CD4-positive, alpha-beta T cell treated with Interleukin-1 beta for 1 hour (primary cell): ENCODE results near the gene CHD5.

Experiments
- DNase-seq, 2 donors: peaks; one replicate each; pipeline ENCODE4 v3.0.0-alpha.2; 2020 to 2022

CHD5 gene

GRCh38 chr1:6130036-6130435 is 50.1 kb downstream of the CHD5 start:
- no peak for DNase-seq

GRCh38 chr1:6129313-6129712 is 50.8 kb downstream of the CHD5 start:
- DNase-seq = no peak

GRCh38 chr1:6128276-6129081 is 51.6 kb downstream of the CHD5 start:
- no peak for DNase-seq

- peak; percentile 76 to 78 for DNase-seq
These were observed 52.4 kb downstream of the CHD5 start for GRCh38 chr1:6127587-6128163.

- DNase-seq = no peak
These were observed 53.5 kb downstream of the CHD5 start for GRCh38 chr1:6126521-6127067.

DNA sequence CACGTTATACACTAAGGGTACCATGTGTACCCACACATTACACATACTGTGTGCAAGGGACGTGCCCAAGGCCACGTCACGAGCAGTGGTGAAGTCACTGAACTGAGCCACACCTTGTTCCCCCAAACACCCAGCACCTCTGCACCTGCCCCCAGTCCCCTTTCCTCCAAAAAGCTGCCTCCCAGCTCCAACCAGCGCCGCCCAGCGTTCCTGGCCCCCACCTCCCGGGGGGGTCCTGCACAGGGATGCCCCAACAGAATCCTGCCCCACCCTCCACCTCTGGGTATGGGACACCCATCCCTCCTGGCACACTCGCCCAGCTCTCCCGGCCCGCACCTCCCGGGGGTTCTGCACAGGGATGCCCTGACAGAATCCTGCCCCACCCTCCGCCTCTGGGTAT is 54.1 kb downstream of the CHD5 start:
- no peak for DNase-seq

GRCh38 chr1:6125366-6125765 is 54.8 kb downstream of the CHD5 start:
- no peak for DNase-seq

- DNase-seq = no peak
These were observed 55.3 kb downstream of the CHD5 start for GRCh38 chr1:6124746-6125365.

- no peak for DNase-seq
These were observed 55.8 kb downstream of the CHD5 start for GRCh38 chr1:6124341-6124740.

GRCh38 chr1:6123816-6124215 is 56.3 kb downstream of the CHD5 start:
- DNase-seq = no peak

DNA sequence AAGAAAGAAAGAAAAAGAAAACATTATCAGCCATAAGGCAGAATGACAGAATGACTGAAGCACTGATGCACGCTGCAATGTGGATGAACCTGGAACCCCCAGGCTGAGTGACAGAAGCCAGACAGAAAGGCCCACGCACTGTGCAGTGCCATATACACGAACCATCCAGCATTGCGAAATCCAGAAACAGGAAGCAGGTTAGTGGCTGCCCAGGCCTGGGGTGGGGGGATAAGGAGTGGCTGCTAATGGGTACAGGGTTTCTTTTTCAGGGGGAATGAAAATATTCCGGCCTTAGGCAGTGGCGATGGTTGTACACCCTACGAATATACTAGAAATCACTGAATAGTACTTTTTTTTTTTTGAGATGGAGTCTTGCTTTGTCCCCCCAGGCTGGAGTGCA is 57.0 kb downstream of the CHD5 start:
- peak in 1 of 2 donors; percentile 14 for DNase-seq

DNA sequence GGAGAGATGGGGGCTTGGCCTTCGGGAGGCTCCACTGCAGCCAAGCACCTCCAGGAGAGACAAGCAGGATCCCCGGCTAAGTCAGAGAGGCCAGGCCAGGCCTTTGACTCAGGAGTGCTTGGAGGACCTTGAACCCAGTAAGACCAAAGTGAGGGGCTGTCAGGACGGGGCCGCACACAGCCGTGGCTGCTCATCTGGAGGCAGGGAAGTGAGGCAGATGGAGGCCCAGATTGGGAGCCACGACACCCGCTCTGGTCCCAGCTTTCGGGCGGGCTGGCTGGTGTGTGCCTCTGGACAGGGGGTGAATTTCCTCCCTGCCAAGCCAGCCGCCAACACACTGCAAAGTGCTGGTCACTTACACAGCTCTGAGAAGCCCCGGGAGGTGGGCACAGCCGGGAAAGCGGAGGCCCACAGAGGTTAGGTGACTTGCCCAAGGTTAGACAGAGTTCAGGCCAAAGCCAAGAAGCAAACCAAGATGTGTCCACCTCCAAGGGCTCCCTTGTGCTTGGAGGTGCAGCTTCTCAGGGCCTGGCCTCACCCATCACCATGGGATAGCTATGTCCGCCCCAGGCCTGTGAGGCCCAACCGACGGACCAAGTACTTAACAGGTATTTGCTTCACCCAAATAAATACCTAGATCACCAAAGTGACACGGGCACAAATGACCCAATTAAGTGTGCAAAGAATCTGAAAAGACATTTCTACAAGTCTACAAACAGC is 58.3 kb downstream of the CHD5 start:
- no peak for DNase-seq

DNA sequence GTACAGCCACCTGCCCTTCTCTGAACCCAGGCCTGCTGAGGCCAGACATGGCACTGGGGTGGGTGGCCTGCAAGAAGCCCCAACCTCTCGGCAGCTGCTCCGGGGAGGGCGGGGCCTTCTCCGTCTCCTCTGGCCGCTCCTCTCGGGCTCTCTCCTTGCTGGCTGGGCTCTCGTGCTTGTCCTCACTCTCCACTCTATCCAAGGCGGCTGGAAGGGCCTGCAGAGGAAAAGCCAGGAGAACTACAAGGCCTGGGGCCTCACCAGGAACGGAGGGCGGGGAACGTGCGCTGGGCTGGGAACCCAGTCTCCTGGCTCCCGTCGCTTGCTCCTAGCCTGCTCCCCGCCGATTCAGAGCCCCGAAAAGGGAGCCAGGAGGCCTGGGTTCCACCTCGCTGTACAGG is 59.1 kb downstream of the CHD5 start:
- no peak for DNase-seq

DNA sequence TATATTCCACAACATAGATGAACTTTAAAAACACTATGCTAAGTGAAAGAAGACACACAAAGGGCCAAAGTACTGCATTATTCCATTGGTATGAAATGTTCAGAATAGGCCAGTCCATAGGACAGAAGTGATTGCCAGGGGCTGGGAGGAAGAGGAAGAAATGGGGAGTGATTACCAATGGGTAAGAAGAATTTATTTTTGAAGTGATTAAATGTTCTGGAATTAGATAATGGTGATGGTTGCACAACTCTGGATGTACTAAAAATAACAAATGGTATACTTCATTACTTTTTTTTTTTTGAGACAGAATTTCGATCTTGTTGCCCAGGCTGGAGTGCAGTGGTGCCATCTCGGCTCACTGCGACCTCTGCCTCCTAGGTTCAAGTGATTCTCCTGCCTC is 61.7 kb downstream of the CHD5 start:
- DNase-seq = no peak

GRCh38 chr1:6117624-6118023 is 62.5 kb downstream of the CHD5 start:
- no peak for DNase-seq

- no peak for DNase-seq
These were observed 63.1 kb downstream of the CHD5 start for GRCh38 chr1:6117064-6117463.

DNA sequence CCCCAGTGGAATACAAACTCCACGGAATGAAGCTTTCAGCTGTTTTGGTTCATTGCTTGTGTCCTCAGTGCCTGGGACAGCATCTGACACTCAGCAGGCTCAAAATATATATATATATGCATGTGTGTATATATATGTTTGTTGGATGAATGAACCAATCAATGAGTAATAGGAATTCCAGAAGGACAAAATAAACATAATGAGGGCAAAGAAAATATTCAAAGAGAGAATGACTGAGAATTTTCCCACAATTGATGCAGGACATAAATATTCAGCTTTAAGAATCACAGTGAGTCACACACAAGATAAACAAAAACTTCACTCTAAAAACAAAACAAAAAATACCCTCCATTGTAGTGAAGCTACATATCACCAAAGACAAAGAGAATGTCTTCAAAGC is 64.0 kb downstream of the CHD5 start:
- no peak for DNase-seq

GRCh38 chr1:6113745-6114144 is 66.4 kb downstream of the CHD5 start:
- no peak for DNase-seq

DNA sequence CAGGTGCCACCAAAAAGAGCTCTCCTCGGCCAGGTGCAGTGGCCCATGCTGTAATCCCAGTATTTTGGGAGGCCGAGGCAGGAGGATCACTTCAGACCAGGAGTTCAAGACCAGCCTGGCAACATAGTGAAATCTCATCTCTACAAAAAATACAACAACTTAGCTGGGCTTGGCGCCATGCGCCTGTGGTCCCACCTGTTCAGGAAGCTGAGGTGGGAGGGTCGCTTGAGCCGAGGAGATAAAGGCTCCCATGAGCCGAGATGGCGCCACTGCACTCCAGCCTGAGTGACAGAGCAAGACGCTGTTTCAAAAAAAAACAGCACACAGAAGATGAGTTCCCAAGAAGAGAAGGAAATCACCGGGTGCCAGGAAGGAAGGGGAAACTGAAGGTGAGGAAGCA is 67.0 kb downstream of the CHD5 start:
- DNase-seq = no peak

GRCh38 chr1:6112690-6113005 is 67.5 kb downstream of the CHD5 start:
- DNase-seq = no peak

- no peak for DNase-seq
These were observed 68.0 kb downstream of the CHD5 start for GRCh38 chr1:6111991-6112689.

- no peak for DNase-seq
These were observed 68.5 kb downstream of the CHD5 start for GRCh38 chr1:6111571-6111970.

DNA sequence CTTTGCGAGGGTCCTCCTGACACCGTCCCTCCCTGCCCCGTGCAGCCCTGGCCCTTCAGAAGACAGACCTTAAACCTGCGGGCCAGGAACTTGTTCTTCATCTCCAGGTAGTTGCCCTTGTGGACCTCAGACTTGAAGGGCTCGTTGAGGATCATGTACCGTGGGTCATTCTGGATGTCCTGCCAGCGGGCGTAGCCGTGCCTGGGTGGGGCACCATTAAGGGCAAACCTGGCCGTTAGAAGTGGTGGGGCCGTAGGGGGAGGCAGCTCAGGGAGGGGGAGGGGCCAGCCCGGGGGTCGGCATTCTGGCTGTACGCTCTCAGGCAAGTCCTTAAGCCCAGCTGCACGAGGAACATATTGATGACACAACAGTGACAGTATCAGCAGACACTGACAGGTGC is 69.8 kb downstream of the CHD5 start:
- no peak for DNase-seq
